GM12878 (cell line): Measurements from ENCODE around the gene EYA2. TPM values are rescaled to one million over a fixed set of nuclear protein-coding genes. Genes with fewer than 3 reads are reported as not detected.

Source experiments
- ATAC-seq: fragments of 200-7000 bp; cut with Tn5 transposase; 3 replicates; pipeline ENCODE4 v1.9.1; 2020; ENCODE audit warnings: mild to moderate bottlenecking, moderate library complexity
- BruUV-seq: library from RNA; stranded (reverse); fragments of 400-500 nt; replicated peaks from 2 replicates; lab custom pipeline; 2021; lab: Mats Ljungman, UMichigan
- CTCF ChIA-PET: fragments of 300-600 bp; sonication (Branson Sonifier 250); formaldehyde crosslinking; extraction: SDS; loops from one replicate; lab custom pipeline; 2021; ENCODE audit warnings: inconsistent platforms; lab: Yijun Ruan, JAX
- POLR2A ChIA-PET: fragments of 350-600 bp; formaldehyde crosslinking; extraction: SDS; loops from one replicate; lab custom pipeline; 2021; ENCODE audit warnings: inconsistent platforms; lab: Charles Lee
- RAD21 ChIA-PET: fragments of 300-600 bp; sonication (Branson Sonifier 250); formaldehyde crosslinking; loops from one replicate; lab custom pipeline; 2023; ENCODE audit warnings: antibody characterized with exemption; ENCODE audit not compliant: unreplicated experiment; lab: Charles Lee
- SMC1A ChIA-PET: fragments of 300-600 bp; sonication (Branson Sonifier 250); formaldehyde crosslinking; loops from one replicate; lab custom pipeline; 2023; ENCODE audit not compliant: unreplicated experiment, uncharacterized antibody; lab: Charles Lee
- DNase-seq: peaks from one replicate; pipeline ENCODE4 v3.0.0-alpha.2; 2011; ENCODE audit warnings: low read depth, low spot score
- FAIRE-seq: peaks from 3 replicates; lab custom pipeline; 2011; peaks lifted over from hg19 to GRCh38; lab: Jason Lieb, UNC
- H2AFZ ChIP-seq: 2 replicates; pipeline ENCODE4 v1.6.0; 2011; ENCODE audit warnings: low read depth, low read length, control low read depth; ENCODE audit not compliant: control insufficient read depth
- H3K27ac ChIP-seq: 2 replicates; pipeline ENCODE4 v1.5.1; 2011; ENCODE audit warnings: control low read depth; ENCODE audit not compliant: control insufficient read depth, insufficient read depth
- H3K27me3 ChIP-seq, 2 experiments: replicated peaks in 1 of 2; 2 replicates each; pipeline versions ENCODE4 v1.6.0 to v1.6.1; 2011; ENCODE audit warnings: low read length in 1 of 2; ENCODE audit not compliant: control insufficient read depth in 2 of 2, insufficient read depth in 2 of 2
- H3K36me3 ChIP-seq, 2 experiments: 2 replicates each; pipeline ENCODE4 v1.5.1; 2011; ENCODE audit warnings: low read length in 1 of 2; ENCODE audit not compliant: control insufficient read depth in 2 of 2, insufficient read depth in 2 of 2
- H3K4me1 ChIP-seq: 2 replicates; pipeline ENCODE4 v1.6.1; 2011; ENCODE audit warnings: mild to moderate bottlenecking, low read length, moderate library complexity, mixed read lengths; ENCODE audit not compliant: control insufficient read depth, insufficient read depth
- H3K4me2 ChIP-seq: 2 replicates; pipeline ENCODE4 v1.6.0; 2011; ENCODE audit warnings: control low read depth; ENCODE audit not compliant: control insufficient read depth, insufficient read depth
- H3K4me3 ChIP-seq: fragments of 200-600 bp; sonication (generic); 2 replicates; pipeline ENCODE4 v1.5.1; 2016
- H3K79me2 ChIP-seq: 2 replicates; pipeline ENCODE4 v1.6.0; 2011; ENCODE audit warnings: low read length; ENCODE audit not compliant: control insufficient read depth, insufficient read depth
- H3K9ac ChIP-seq: 2 replicates; pipeline ENCODE4 v1.8.0; 2011; ENCODE audit warnings: low read length, control low read depth, mixed read lengths; ENCODE audit not compliant: control insufficient read depth, insufficient read depth
- H3K9me3 ChIP-seq: replicated peaks from 3 replicates; pipeline ENCODE4 v1.5.1; 2011; ENCODE audit warnings: mild to moderate bottlenecking, low read length; ENCODE audit not compliant: control insufficient read depth, insufficient read depth
- H4K20me1 ChIP-seq: 2 replicates; pipeline ENCODE4 v1.6.0; 2011; ENCODE audit not compliant: control insufficient read depth, insufficient read depth
- CBX3 ChIP-seq: fragments of 200-600 bp; sonication (generic); IDR thresholded peaks from 2 replicates; pipeline ENCODE4 v1.6.1; 2016; ENCODE audit warnings: low read depth, borderline replicate concordance
- PAX8 ChIP-seq: fragments of 450-650 bp; IDR thresholded peaks from 2 replicates; pipeline ENCODE4 v1.6.1; 2017; ENCODE audit warnings: mild to moderate bottlenecking, moderate library complexity
- POU2F2 ChIP-seq: IDR thresholded peaks from 3 replicates; pipeline ENCODE4 v1.6.1; 2011; ENCODE audit warnings: low read depth, mild to moderate bottlenecking, low read length, borderline replicate concordance
- in situ Hi-C: fragments of 300-500 bp; cut with MboI; formaldehyde crosslinking; loops from 9 replicates; pipeline ENCODE4 v1.14.3; 2018; ENCODE audit warnings: mixed read lengths
- intact Hi-C: fragments of 100-400 bp; cut with micrococcal nuclease; formaldehyde crosslinking; loops from one replicate; pipeline ENCODE4 v1.14.2; 2022; ENCODE audit not compliant: unreplicated experiment
- polyA plus RNA-seq, 11 experiments: library from polyadenylated mRNA; depleted of rRNA in 4 of 11; unstranded in 6 of 11; stranded (reverse) in 5 of 11; fragments of >200 nt; fragmentation: Nextera tagmentation in 4 of 11; fragmentation: Illumina TruSeq in 1 of 11; extraction: Ambion mirVana in 4 of 11; extraction: Trizol in 1 of 11; gene quantifications; 1 replicate in 1 of 11; 2 replicates in 10 of 11; pipeline versions ENCODE4 v1.2.1 to v1.2.3, GENCODE V29; 2011 to 2016; ENCODE audit warnings: inconsistent platforms in 2 of 11, missing spikeins in 2 of 11, low read depth in 1 of 11
- total RNA-seq, 4 experiments: library from RNA; depleted of rRNA in 3 of 4; stranded (reverse); fragments of >200 nt in 3 of 4; fragmentation: Illumina TruSeq in 1 of 4; extraction: Trizol in 1 of 4; gene quantifications; 2 replicates each; pipeline versions ENCODE4 v1.2.1 to v1.2.3, GENCODE V29; 2013 to 2021
- TF ChIP-seq, protein P1 (sequence below): fragments of 450-650 bp; IDR thresholded peaks from 2 replicates; pipeline ENCODE4 v1.6.1; 2016; ENCODE audit warnings: mild to moderate bottlenecking, moderate library complexity, borderline replicate concordance

EYA2 gene
- total and polyA plus RNA-seq, 10 of the 15 experiments (the other 5 are each of a cell fraction or from before 2014, with no cell fraction given) = 0.20 TPM; not detected in 9

DNA sequence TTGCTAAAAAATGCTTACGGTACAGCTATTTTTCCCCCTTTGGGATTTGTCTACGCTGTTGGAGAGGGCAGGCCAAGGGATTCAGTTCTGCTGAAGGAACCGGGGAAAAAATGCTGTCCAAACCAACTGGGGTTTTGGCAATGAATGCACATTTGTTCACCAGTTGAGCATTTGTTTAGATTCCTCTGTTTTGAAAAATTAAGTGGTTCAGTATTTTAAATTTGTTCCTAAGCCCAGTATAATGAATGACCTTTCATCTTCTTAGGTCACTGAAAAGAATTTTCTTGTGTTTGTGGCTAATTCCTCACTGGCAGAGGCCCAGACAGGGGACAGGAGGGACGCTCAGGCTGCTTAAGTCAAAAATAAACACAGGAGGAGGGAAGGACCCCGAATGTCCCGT, 10.8 kb upstream of the EYA2 start (continued):
- TF ChIP-seq, protein P1, sequence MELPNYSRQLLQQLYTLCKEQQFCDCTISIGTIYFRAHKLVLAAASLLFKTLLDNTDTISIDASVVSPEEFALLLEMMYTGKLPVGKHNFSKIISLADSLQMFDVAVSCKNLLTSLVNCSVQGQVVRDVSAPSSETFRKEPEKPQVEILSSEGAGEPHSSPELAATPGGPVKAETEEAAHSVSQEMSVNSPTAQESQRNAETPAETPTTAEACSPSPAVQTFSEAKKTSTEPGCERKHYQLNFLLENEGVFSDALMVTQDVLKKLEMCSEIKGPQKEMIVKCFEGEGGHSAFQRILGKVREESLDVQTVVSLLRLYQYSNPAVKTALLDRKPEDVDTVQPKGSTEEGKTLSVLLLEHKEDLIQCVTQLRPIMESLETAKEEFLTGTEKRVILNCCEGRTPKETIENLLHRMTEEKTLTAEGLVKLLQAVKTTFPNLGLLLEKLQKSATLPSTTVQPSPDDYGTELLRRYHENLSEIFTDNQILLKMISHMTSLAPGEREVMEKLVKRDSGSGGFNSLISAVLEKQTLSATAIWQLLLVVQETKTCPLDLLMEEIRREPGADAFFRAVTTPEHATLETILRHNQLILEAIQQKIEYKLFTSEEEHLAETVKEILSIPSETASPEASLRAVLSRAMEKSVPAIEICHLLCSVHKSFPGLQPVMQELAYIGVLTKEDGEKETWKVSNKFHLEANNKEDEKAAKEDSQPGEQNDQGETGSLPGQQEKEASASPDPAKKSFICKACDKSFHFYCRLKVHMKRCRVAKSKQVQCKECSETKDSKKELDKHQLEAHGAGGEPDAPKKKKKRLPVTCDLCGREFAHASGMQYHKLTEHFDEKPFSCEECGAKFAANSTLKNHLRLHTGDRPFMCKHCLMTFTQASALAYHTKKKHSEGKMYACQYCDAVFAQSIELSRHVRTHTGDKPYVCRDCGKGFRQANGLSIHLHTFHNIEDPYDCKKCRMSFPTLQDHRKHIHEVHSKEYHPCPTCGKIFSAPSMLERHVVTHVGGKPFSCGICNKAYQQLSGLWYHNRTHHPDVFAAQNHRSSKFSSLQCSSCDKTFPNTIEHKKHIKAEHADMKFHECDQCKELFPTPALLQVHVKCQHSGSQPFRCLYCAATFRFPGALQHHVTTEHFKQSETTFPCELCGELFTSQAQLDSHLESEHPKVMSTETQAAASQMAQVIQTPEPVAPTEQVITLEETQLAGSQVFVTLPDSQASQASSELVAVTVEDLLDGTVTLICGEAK = no peak
- TF ChIP-seq, all 136 proteins: peak for 0

DNA sequence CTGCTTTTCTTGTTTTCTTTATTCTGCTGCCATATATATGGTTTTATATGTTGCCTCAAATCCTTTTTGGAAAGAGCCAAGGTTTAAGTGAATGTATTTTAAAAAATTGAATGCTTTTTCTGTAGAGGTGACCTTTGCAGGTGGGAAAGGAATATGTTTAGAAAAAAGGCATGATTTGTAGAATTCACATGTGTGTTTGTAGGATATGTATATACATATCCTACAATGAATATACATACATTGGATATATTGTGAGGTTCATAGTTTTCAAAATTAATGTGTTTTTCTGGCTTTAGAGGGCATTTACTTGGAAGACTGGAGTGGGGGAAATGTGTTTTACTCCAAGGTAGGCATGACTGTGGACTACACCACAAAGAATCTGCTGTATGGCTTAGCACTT, 4.0 kb upstream of the EYA2 start:
- SMC1A ChIA-PET = interaction anchor here (0.5 kb wide), 1 partner anchor 346 kb away, joined by 3 read pairs; no protein-coding TSS in a partner anchor
- CTCF ChIA-PET = no interaction called here
- RAD21 ChIA-PET = no interaction called here
- Histone ChIP-seq H3K27ac (no peak overlapping the region), H2AFZ (no peak overlapping the region), H4K20me1 (no peaks in the 10 kb centered on the region), H3K79me2 (no peaks in the 10 kb centered on the region), H3K4me3 (no peak overlapping the region), H3K9me3 (no peaks in the 10 kb centered on the region), H3K27me3 (peaks cover 2 to 8% of the 10 kb centered on the region in 2 experiments; a peak in 3 of 4 replicates), H3K36me3 (no peaks in the 10 kb centered on the region), H3K4me1 (no peaks in the 10 kb centered on the region), H3K9ac (no peak overlapping the region), H3K4me2 (no peak overlapping the region)
- intact Hi-C loops = no loop called here
- DNase-seq (no peak), ATAC-seq (no peak), FAIRE-seq (no peak)
- POLR2A ChIA-PET = no interaction called here
- TF ChIP-seq CBX3 = no peak
- TF ChIP-seq POU2F2 = no peak
- TF ChIP-seq PAX8 = no peak
- in situ Hi-C loops = no loop called here
- BruUV-seq = no TSS peak
